Smooth muscle cell of the coronary artery (primary cell): Measurements from ENCODE around the gene TMPRSS11B. TPM values are rescaled to one million over a fixed set of nuclear protein-coding genes. Genes with fewer than 3 reads are reported as not detected.

Experiments
- total RNA-seq: library from RNA; depleted of rRNA; stranded (reverse); fragments of >200 nt; gene quantifications from 2 replicates; pipeline ENCODE4 v1.2.3, GENCODE V29; 2014; ENCODE audit warnings: low replicate concordance

The TMPRSS11B gene, protein sequence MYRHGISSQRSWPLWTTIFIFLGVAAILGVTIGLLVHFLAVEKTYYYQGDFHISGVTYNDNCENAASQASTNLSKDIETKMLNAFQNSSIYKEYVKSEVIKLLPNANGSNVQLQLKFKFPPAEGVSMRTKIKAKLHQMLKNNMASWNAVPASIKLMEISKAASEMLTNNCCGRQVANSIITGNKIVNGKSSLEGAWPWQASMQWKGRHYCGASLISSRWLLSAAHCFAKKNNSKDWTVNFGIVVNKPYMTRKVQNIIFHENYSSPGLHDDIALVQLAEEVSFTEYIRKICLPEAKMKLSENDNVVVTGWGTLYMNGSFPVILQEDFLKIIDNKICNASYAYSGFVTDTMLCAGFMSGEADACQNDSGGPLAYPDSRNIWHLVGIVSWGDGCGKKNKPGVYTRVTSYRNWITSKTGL
- total RNA-seq, result not detected in 2 replicates

DNA sequence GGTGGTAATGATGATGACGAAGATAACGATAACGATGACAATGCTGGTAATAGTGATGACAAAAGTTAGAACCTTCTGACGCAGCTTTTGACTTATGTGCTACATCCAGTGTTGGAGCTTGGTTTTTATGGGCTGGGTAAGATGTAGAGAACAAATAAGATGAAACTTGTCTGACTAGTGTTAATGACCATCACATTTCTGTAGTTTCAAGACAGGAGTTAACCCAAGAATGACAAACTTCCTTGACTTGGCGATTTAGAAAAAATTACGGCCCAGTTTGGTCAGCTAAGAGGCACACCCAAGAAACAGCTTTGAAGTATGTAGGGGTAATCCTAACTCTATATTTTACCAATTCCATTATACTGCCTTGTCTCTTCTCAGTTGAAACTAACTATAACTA lies at the start of gene TMPRSS11B:
Gene TMPRSS11B (minus strand): TSS at position 101 of the 400 bp plus-strand sequence. CDS start 136 bp downstream, outside the sequence.

Other genes with a start within 250 kb of the TMPRSS11B start
- gene TMPRSS11F, start 115.8 kb downstream of the TMPRSS11B start, total RNA-seq, result not detected in 2 replicates
- gene YTHDC1, start 104.4 kb upstream of the TMPRSS11B start, total RNA-seq, result 33.5 and 51.6 TPM in 2 replicates
- not detected in 2 replicates for gene TMPRSS11E, start 201.8 kb upstream of the TMPRSS11B start, total RNA-seq